HepG2 (cell line): ENCODE results near the gene JPT1. TPM values are rescaled to one million over a fixed set of nuclear protein-coding genes. Genes with fewer than 3 reads are reported as not detected.
A peak's percentile ranks its signal among the peaks of the same experiment; 100 is the strongest.

Source experiments
- ARNTL ChIP-seq: sonication (generic); formaldehyde crosslinking; IDR thresholded peaks from 2 replicates; pipeline ENCODE4 v1.4.0; 2020; ENCODE audit warnings: mild to moderate bottlenecking, missing genetic modification reagents
- FOXP4 ChIP-seq: sonication (generic); formaldehyde crosslinking; IDR thresholded peaks from 2 replicates; pipeline ENCODE4 v1.4.0; 2020; ENCODE audit warnings: missing genetic modification reagents
- KDM2A ChIP-seq: sonication (generic); formaldehyde crosslinking; IDR thresholded peaks from 2 replicates; pipeline ENCODE4 v1.4.0; 2020; ENCODE audit warnings: low read depth, missing genetic modification reagents, borderline replicate concordance
- KDM5A ChIP-seq: fragments of 200-600 bp; sonication (generic); IDR thresholded peaks from 2 replicates; pipeline ENCODE4 v1.7.0; 2018; ENCODE audit warnings: antibody characterized with exemption, mild to moderate bottlenecking, low read length, borderline replicate concordance
- MAFK ChIP-seq, 2 experiments: IDR thresholded peaks in 1 of 2; conservative IDR thresholded peaks in 1 of 2; 2 replicates each; pipeline ENCODE4 v1.6.1; 2011; ENCODE audit warnings: improper control_type of control experiment in 2 of 2, low read length in 2 of 2
- MIER2 ChIP-seq: IDR thresholded peaks from 2 replicates; pipeline ENCODE4 v1.6.1; 2016; ENCODE audit warnings: missing biosample characterization, missing genetic modification reagents
- PBX3 ChIP-seq: sonication (generic); formaldehyde crosslinking; IDR thresholded peaks from 2 replicates; pipeline ENCODE4 v1.8.1; 2023; ENCODE audit warnings: missing genetic modification reagents, inconsistent platforms, borderline replicate concordance
- RARA ChIP-seq: IDR thresholded peaks from 2 replicates; pipeline ENCODE4 v1.6.1; 2016; ENCODE audit warnings: missing genetic modification reagents, missing compliant biosample characterization
- SATB2 ChIP-seq: sonication (generic); formaldehyde crosslinking; IDR thresholded peaks from 2 replicates; pipeline ENCODE4 v1.5.0; 2020; ENCODE audit warnings: missing genetic modification reagents
- ZC3H13 ChIP-seq: sonication (generic); formaldehyde crosslinking; IDR thresholded peaks from 2 replicates; pipeline ENCODE4 v1.8.1; 2023; ENCODE audit warnings: mild to moderate bottlenecking, missing genetic modification reagents, moderate library complexity
- ZFP37 ChIP-seq: sonication (generic); formaldehyde crosslinking; IDR thresholded peaks from 2 replicates; pipeline ENCODE4 v1.4.0; 2020; ENCODE audit warnings: missing genetic modification reagents, borderline replicate concordance
- ZFP91 ChIP-seq: sonication (generic); formaldehyde crosslinking; IDR thresholded peaks from 2 replicates; pipeline ENCODE4 v1.9.0; 2022; ENCODE audit warnings: missing genetic modification reagents, mild to moderate bottlenecking, borderline replicate concordance
- ZNF264 ChIP-seq: sonication (generic); formaldehyde crosslinking; IDR thresholded peaks from 2 replicates; pipeline ENCODE4 v1.4.0; 2020; ENCODE audit warnings: missing genetic modification reagents
- ZNF451 ChIP-seq: sonication (generic); formaldehyde crosslinking; IDR thresholded peaks from 2 replicates; pipeline ENCODE4 v1.5.0; 2020; ENCODE audit warnings: mild to moderate bottlenecking, missing genetic modification reagents
- ZNF557 ChIP-seq: sonication (generic); formaldehyde crosslinking; IDR thresholded peaks from 2 replicates; pipeline ENCODE4 v1.4.0; 2020; ENCODE audit warnings: missing genetic modification reagents
- ZNF713 ChIP-seq: sonication (generic); formaldehyde crosslinking; IDR thresholded peaks from 2 replicates; pipeline ENCODE4 v1.4.0; 2020; ENCODE audit warnings: mild to moderate bottlenecking, missing genetic modification reagents
- ZNF773 ChIP-seq: sonication (generic); formaldehyde crosslinking; IDR thresholded peaks from 2 replicates; pipeline ENCODE4 v1.4.0; 2020; ENCODE audit warnings: missing genetic modification reagents, borderline replicate concordance
- polyA plus RNA-seq, 8 experiments: library from polyadenylated mRNA; depleted of rRNA in 3 of 8; stranded (reverse) in 7 of 8; unstranded in 1 of 8; fragments of >200 nt; fragmentation: Illumina TruSeq in 4 of 8; extraction: Trizol in 4 of 8; gene quantifications; 2 replicates each; pipeline versions ENCODE4 v1.2.1 to v1.2.3, GENCODE V29; 2011 to 2016; ENCODE audit warnings: low read depth in 4 of 8, missing spikeins in 1 of 8, mixed read lengths in 1 of 8; ENCODE audit not compliant: insufficient read depth in 1 of 8
- total RNA-seq, 5 experiments: library from RNA; depleted of rRNA; stranded (reverse); fragments of >200 nt; fragmentation: Illumina TruSeq; extraction: Trizol; gene quantifications; 2 replicates each; pipeline ENCODE4 v1.2.3, GENCODE V29; 2016; ENCODE audit warnings: low read depth in 1 of 5
- TF ChIP-seq, protein P1 (sequence below): sonication (generic); formaldehyde crosslinking; IDR thresholded peaks from 2 replicates; pipeline ENCODE4 v1.4.0; 2020; ENCODE audit warnings: mild to moderate bottlenecking, missing genetic modification reagents, borderline replicate concordance

Gene JPT1
- total and polyA plus RNA-seq, 2 of the 13 experiments (the other 11 are each of a cell fraction or from before 2014, with no cell fraction given), result 43.3 to 256 TPM

DNA sequence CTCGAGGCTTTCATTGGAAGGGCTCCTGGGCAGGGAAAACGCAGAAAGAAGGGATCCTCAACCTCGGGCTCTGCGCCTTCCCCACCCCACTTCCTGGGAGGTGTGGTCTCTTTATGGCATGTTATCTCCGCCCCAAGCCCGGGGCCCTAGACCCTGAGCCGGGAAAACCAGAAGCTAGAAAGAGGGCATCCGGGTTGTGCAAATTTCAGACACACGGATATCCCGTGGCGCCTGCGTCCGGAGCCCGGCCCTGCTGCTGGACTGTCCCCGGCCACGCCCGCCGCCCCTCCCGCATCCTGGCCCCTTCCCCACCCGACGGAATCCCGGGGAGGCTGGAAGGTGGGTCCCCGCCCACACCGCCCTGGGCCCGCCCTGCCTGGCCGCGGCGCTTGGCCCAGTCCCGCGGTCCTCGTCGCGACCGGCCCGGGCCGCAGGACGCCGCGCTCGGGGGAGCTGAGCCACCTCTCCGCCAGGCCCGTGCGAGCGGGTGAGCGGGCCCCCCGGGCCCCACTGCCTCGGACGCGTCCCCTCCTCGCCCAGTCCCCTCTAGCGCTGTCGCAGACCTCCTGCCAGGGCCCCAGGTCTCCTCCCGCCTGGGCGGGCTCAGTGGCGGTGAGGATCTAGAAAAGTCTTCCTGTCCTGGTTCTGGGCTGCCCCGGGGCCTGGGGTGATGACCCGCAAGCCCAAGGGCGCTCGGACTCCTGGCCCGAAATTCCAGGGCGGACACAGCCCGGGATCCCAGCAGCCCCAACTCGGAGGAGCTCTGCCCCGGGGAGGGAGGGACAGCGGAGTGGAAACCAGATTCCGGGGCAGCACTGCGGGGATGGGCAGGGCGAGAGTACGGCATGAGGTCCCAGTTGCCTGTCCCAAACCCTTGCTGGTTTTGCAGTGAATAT lies 66.5 kb downstream of the JPT1 start, which contains the start of gene SLC16A5 (continued):
- TF ChIP-seq, protein P1, sequence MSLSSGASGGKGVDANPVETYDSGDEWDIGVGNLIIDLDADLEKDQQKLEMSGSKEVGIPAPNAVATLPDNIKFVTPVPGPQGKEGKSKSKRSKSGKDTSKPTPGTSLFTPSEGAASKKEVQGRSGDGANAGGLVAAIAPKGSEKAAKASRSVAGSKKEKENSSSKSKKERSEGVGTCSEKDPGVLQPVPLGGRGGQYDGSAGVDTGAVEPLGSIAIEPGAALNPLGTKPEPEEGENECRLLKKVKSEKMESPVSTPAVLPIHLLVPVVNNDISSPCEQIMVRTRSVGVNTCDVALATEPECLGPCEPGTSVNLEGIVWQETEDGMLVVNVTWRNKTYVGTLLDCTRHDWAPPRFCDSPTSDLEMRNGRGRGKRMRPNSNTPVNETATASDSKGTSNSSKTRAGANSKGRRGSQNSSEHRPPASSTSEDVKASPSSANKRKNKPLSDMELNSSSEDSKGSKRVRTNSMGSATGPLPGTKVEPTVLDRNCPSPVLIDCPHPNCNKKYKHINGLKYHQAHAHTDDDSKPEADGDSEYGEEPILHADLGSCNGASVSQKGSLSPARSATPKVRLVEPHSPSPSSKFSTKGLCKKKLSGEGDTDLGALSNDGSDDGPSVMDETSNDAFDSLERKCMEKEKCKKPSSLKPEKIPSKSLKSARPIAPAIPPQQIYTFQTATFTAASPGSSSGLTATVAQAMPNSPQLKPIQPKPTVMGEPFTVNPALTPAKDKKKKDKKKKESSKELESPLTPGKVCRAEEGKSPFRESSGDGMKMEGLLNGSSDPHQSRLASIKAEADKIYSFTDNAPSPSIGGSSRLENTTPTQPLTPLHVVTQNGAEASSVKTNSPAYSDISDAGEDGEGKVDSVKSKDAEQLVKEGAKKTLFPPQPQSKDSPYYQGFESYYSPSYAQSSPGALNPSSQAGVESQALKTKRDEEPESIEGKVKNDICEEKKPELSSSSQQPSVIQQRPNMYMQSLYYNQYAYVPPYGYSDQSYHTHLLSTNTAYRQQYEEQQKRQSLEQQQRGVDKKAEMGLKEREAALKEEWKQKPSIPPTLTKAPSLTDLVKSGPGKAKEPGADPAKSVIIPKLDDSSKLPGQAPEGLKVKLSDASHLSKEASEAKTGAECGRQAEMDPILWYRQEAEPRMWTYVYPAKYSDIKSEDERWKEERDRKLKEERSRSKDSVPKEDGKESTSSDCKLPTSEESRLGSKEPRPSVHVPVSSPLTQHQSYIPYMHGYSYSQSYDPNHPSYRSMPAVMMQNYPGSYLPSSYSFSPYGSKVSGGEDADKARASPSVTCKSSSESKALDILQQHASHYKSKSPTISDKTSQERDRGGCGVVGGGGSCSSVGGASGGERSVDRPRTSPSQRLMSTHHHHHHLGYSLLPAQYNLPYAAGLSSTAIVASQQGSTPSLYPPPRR (CRISPR knock-in tag), result peak; percentile 23; the same call in 1 of the 2 replicates
- TF ChIP-seq RARA (CRISPR knock-in tag) (peak; percentile 73), ZFP91 (peak; percentile 7; the same call in 1 of the 2 replicates), ZNF713 (CRISPR knock-in tag) (0 out of 2 replicates have a peak, but pooled peaks have one; percentile 2), SATB2 (no peak), ZNF773 (CRISPR knock-in tag) (peak; percentile 59; the same call in 1 of the 2 replicates), ZFP37 (0 out of 2 replicates have a peak, but pooled peaks have one; percentile 65), KDM5A (no peak), PBX3 (CRISPR knock-in tag) (0 out of 2 replicates have a peak, but pooled peaks have one; percentile 7), FOXP4 (CRISPR knock-in tag) (peak; percentile 76; the same call in 1 of the 2 replicates), ZNF264 (CRISPR knock-in tag) (0 out of 2 replicates have a peak, but pooled peaks have one; percentile 31), ZNF557 (CRISPR knock-in tag) (no peak), ARNTL (CRISPR knock-in tag) (0 out of 2 replicates have a peak, but pooled peaks have one; percentile 2), MIER2 (CRISPR knock-in tag) (0 out of 2 replicates have a peak, but pooled peaks have one; percentile 15), KDM2A (CRISPR knock-in tag) (peak; percentile 26; the same call in 1 of the 2 replicates), MAFK (conservative IDR thresholded peaks at IDR 0.05 in 1 of 2, IDR thresholded peaks at IDR 0.05 in 1 of 2; ENCODE audit: low read length in 2 of 2) (no peak), ZNF451 (CRISPR knock-in tag) (no peak), ZC3H13 (CRISPR knock-in tag) (0 out of 2 replicates have a peak, but pooled peaks have one; percentile 58)
